ENCODE data around the gene EMC1.
"Not testable (repeated sequence)": the region's sequence is repeated elsewhere in the genome, so short reads cannot be mapped to it uniquely, and the experiment has no call there.

Gene EMC1

GRCh38 chr1:19231736-19232523 lies 19.4 kb downstream of the EMC1 start:
- not testable (repeated sequence) for H3K9me3 ChIP-seq (ENCODE audit: control insufficient read depth in 2 of 2, low read length in 2 of 2); H3K9ac ChIP-seq (ENCODE audit: low read length in 2 of 2); H3K27me3 ChIP-seq (ENCODE audit: control insufficient read depth in 1 of 2, insufficient read depth in 2 of 2, low read length in 2 of 2)
- Histone ChIP-seq H3K4me3 (ENCODE audit: low read length in 2 of 2) (peak overlapping the region in 1 of 2 donors; percentile 49), H3K4me1 (ENCODE audit: control insufficient read depth, insufficient read depth, low read length) (peaks cover 43% of the 10 kb centered on the region), H3K27ac (ENCODE audit: low read length) (peak overlapping the region; percentile 64), H3K36me3 (ENCODE audit: control insufficient read depth in 2 of 2, insufficient read depth in 2 of 2, low read length in 2 of 2) (peaks cover 8 to 29% of the 10 kb centered on the region in 2 donors)

DNA sequence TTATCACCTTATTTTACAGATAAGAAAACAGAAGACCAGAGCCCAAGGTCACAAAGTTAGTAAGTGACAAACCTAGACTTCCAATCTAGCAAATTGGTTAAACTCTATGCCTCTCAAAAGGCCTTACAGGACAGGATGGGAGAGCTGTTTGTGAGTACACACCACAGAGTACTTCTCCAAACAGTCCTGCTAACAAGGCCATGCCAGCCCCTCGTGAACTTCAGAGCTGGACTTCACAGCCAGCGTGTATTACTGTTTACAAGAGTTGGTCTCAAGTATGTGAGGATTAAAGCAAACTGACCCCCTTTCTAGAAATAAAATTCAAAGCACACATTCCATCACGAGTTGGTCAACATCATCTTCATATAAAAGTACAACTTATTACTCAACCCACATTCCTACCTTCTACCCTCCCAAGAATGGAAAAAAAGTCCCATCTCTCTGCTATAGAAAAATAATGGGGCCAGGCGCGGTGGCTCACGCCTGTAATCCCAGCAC lies 21.4 kb downstream of the EMC1 start:
- Histone ChIP-seq H3K36me3 (ENCODE audit: control insufficient read depth in 2 of 2, insufficient read depth in 2 of 2, low read length in 2 of 2) (peaks cover 15 to 39% of the 10 kb centered on the region in 2 donors), H3K27me3 (ENCODE audit: control insufficient read depth in 1 of 2, insufficient read depth in 2 of 2, low read length in 2 of 2) (no peaks in the 10 kb centered on the region), H3K27ac (ENCODE audit: low read length) (no peak overlapping the region), H3K4me1 (ENCODE audit: control insufficient read depth, insufficient read depth, low read length) (peaks cover 40% of the 10 kb centered on the region), H3K9me3 (ENCODE audit: control insufficient read depth in 2 of 2, low read length in 2 of 2) (no peaks in the 10 kb centered on the region), H3K9ac (ENCODE audit: low read length in 2 of 2) (no peak overlapping the region), H3K4me3 (ENCODE audit: low read length in 2 of 2) (no peak overlapping the region)

DNA sequence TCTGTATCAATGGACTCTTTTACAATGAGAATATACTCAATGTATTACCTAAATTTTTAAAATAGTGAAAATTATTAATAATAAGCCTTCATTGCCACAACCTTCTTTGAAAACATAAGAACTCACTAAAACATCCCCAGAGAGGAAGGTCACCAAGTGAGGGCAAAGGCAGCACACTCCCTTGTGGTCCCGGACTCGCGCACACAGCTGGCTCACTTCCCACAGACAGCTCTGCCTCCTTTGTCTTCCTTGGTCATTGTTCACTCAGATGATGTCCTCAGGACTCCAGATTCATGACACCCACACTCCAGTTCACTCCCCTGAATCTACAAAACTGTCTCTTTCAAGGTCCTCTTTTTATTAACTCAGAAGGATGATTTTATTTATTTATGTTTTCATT lies 22.1 kb downstream of the EMC1 start:
- H3K27ac ChIP-seq (ENCODE audit: low read length) = no peak overlapping the region
- peaks cover 20 to 43% of the 10 kb centered on the region in 2 donors for H3K36me3 ChIP-seq (ENCODE audit: control insufficient read depth in 2 of 2, insufficient read depth in 2 of 2, low read length in 2 of 2)
- no peak overlapping the region for H3K9ac ChIP-seq (ENCODE audit: low read length in 2 of 2)
- no peak overlapping the region for H3K4me3 ChIP-seq (ENCODE audit: low read length in 2 of 2)
- H3K4me1 ChIP-seq (ENCODE audit: control insufficient read depth, insufficient read depth, low read length) = peaks cover 37% of the 10 kb centered on the region
- no peaks in the 10 kb centered on the region for H3K9me3 ChIP-seq (ENCODE audit: control insufficient read depth in 2 of 2, low read length in 2 of 2)
- no peaks in the 10 kb centered on the region for H3K27me3 ChIP-seq (ENCODE audit: control insufficient read depth in 1 of 2, insufficient read depth in 2 of 2, low read length in 2 of 2)

- H3K36me3 ChIP-seq (ENCODE audit: control insufficient read depth in 2 of 2, insufficient read depth in 2 of 2, low read length in 2 of 2) = peaks cover 51 to 65% of the 10 kb centered on the region in 2 donors
These were observed 28.1 kb downstream of the EMC1 start for GRCh38 chr1:19222979-19223824.

DNA sequence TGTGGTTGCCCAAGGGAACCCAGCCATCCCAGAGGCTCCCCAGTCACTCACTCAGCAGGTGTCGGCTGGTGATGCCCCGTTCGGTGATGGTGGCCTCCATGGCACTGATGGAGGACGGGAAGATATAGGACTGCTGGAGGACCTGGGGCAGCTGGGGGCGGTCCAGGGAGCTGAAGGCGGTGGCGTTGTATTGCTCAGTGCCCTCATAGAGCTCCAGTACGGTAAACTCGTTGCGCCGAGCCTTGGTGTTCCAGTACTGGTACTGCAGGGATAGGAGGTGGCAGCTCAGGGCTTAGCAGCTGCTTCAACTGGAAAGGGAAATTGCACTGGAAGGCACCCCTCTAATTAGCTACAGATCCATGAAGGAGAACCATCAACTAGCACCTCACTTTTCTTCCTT lies 28.8 kb downstream of the EMC1 start:
- H3K4me1 ChIP-seq (ENCODE audit: control insufficient read depth, insufficient read depth, low read length) = peaks cover 3% of the 10 kb centered on the region
- H3K9ac ChIP-seq (ENCODE audit: low read length in 2 of 2) = no peak overlapping the region
- peaks cover 51 to 65% of the 10 kb centered on the region in 2 donors for H3K36me3 ChIP-seq (ENCODE audit: control insufficient read depth in 2 of 2, insufficient read depth in 2 of 2, low read length in 2 of 2)
- no peaks in the 10 kb centered on the region for H3K27me3 ChIP-seq (ENCODE audit: control insufficient read depth in 1 of 2, insufficient read depth in 2 of 2, low read length in 2 of 2)
- H3K4me3 ChIP-seq (ENCODE audit: low read length in 2 of 2) = no peak overlapping the region
- H3K9me3 ChIP-seq (ENCODE audit: control insufficient read depth in 2 of 2, low read length in 2 of 2) = no peaks in the 10 kb centered on the region
- no peak overlapping the region for H3K27ac ChIP-seq (ENCODE audit: low read length)

More at GRCh38 chr1:19222979-19223824, 28.1 kb downstream of the EMC1 start:
- Histone ChIP-seq H3K9ac (ENCODE audit: low read length in 2 of 2) (no peak overlapping the region), H3K4me1 (ENCODE audit: control insufficient read depth, insufficient read depth, low read length) (peaks cover 3% of the 10 kb centered on the region), H3K27ac (ENCODE audit: low read length) (no peak overlapping the region), H3K4me3 (ENCODE audit: low read length in 2 of 2) (no peak overlapping the region), H3K27me3 (ENCODE audit: control insufficient read depth in 1 of 2, insufficient read depth in 2 of 2, low read length in 2 of 2) (no peaks in the 10 kb centered on the region), H3K9me3 (ENCODE audit: control insufficient read depth in 2 of 2, low read length in 2 of 2) (no peaks in the 10 kb centered on the region)

- Histone ChIP-seq H3K27me3 (ENCODE audit: control insufficient read depth in 1 of 2, insufficient read depth in 2 of 2, low read length in 2 of 2) (no peaks in the 10 kb centered on the region), H3K36me3 (ENCODE audit: control insufficient read depth in 2 of 2, insufficient read depth in 2 of 2, low read length in 2 of 2) (peaks cover 43 to 58% of the 10 kb centered on the region in 2 donors), H3K9ac (ENCODE audit: low read length in 2 of 2) (no peak overlapping the region), H3K27ac (ENCODE audit: low read length) (no peak overlapping the region), H3K4me1 (ENCODE audit: control insufficient read depth, insufficient read depth, low read length) (no peaks in the 10 kb centered on the region), H3K9me3 (ENCODE audit: control insufficient read depth in 2 of 2, low read length in 2 of 2) (no peaks in the 10 kb centered on the region), H3K4me3 (ENCODE audit: low read length in 2 of 2) (no peak overlapping the region)
These were observed 30.3 kb downstream of the EMC1 start for GRCh38 chr1:19220991-19221390.

- Histone ChIP-seq H3K4me3 (ENCODE audit: low read length in 2 of 2) (no peak overlapping the region), H3K4me1 (ENCODE audit: control insufficient read depth, insufficient read depth, low read length) (no peaks in the 10 kb centered on the region), H3K36me3 (ENCODE audit: control insufficient read depth in 2 of 2, insufficient read depth in 2 of 2, low read length in 2 of 2) (peaks cover 39 to 55% of the 10 kb centered on the region in 2 donors), H3K9me3 (ENCODE audit: control insufficient read depth in 2 of 2, low read length in 2 of 2) (no peaks in the 10 kb centered on the region), H3K27me3 (ENCODE audit: control insufficient read depth in 1 of 2, insufficient read depth in 2 of 2, low read length in 2 of 2) (no peaks in the 10 kb centered on the region), H3K27ac (ENCODE audit: low read length) (no peak overlapping the region), H3K9ac (ENCODE audit: low read length in 2 of 2) (no peak overlapping the region)
These were observed 31.1 kb downstream of the EMC1 start for GRCh38 chr1:19220080-19220846.

DNA sequence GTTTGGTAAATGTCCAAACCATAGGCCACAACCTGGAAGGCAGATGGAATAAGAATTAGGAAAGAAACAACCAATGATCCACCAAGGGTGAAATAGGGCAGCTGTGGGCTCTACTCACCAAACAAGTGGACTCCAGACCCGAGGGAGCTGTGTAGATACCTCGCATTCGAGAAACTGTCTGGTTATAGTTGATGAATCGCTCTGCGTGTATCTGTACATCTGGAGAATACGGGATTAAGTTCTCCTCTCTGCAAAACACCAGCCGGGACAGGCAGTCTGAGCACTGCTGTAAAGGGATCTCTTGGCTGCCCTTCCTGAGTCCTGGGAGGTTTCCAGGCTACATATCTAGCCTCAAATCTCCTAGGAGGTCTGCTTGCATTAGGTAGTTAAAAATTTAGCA lies 31.9 kb downstream of the EMC1 start:
- H3K4me1 ChIP-seq (ENCODE audit: control insufficient read depth, insufficient read depth, low read length) = no peaks in the 10 kb centered on the region
- H3K4me3 ChIP-seq (ENCODE audit: low read length in 2 of 2) = no peak overlapping the region
- H3K36me3 ChIP-seq (ENCODE audit: control insufficient read depth in 2 of 2, insufficient read depth in 2 of 2, low read length in 2 of 2) = peaks cover 36 to 56% of the 10 kb centered on the region in 2 donors
- H3K27ac ChIP-seq (ENCODE audit: low read length) = no peak overlapping the region
- no peak overlapping the region for H3K9ac ChIP-seq (ENCODE audit: low read length in 2 of 2)
- H3K27me3 ChIP-seq (ENCODE audit: control insufficient read depth in 1 of 2, insufficient read depth in 2 of 2, low read length in 2 of 2) = no peaks in the 10 kb centered on the region
- no peaks in the 10 kb centered on the region for H3K9me3 ChIP-seq (ENCODE audit: control insufficient read depth in 2 of 2, low read length in 2 of 2)

DNA sequence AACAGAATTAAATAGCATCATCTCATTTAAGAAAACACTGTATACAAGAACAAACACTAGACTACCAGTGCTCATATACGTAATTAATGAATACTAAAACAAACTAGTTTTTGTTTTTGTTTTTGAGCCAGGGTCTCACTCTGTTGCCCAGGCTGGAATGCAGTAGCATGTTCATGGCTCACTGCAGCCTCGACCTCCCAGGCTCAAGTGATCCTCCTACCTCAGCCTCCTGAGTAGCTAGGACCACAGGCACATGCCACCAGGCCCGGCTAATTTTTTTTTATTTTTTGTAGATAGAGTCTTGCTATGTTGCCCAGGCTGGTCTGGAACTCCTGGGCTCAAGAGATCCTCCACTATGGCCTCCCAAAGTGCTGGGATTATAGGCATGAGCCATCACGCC lies 34.7 kb downstream of the EMC1 start:
- H3K4me3 ChIP-seq (ENCODE audit: low read length in 2 of 2); H3K27ac ChIP-seq (ENCODE audit: low read length); H3K4me1 ChIP-seq (ENCODE audit: control insufficient read depth, insufficient read depth, low read length); H3K9me3 ChIP-seq (ENCODE audit: control insufficient read depth in 2 of 2, low read length in 2 of 2); H3K9ac ChIP-seq (ENCODE audit: low read length in 2 of 2); H3K27me3 ChIP-seq (ENCODE audit: control insufficient read depth in 1 of 2, insufficient read depth in 2 of 2, low read length in 2 of 2): not testable (repeated sequence)
- peaks cover 14 to 31% of the 10 kb centered on the region in 2 donors for H3K36me3 ChIP-seq (ENCODE audit: control insufficient read depth in 2 of 2, insufficient read depth in 2 of 2, low read length in 2 of 2)

- peaks cover 0 to 9% of the 10 kb centered on the region in 2 donors for H3K36me3 ChIP-seq (ENCODE audit: control insufficient read depth in 2 of 2, insufficient read depth in 2 of 2, low read length in 2 of 2)
These were observed 37.7 kb downstream of the EMC1 start for GRCh38 chr1:19213580-19213979.

More at GRCh38 chr1:19213580-19213979, 37.7 kb downstream of the EMC1 start:
- H3K4me1 ChIP-seq (ENCODE audit: control insufficient read depth, insufficient read depth, low read length) = peaks cover 14% of the 10 kb centered on the region
- no peak overlapping the region for H3K27ac ChIP-seq (ENCODE audit: low read length)
- no peaks in the 10 kb centered on the region for H3K9me3 ChIP-seq (ENCODE audit: control insufficient read depth in 2 of 2, low read length in 2 of 2)
- no peak overlapping the region for H3K4me3 ChIP-seq (ENCODE audit: low read length in 2 of 2)
- no peak overlapping the region for H3K9ac ChIP-seq (ENCODE audit: low read length in 2 of 2)
- H3K27me3 ChIP-seq (ENCODE audit: control insufficient read depth in 1 of 2, insufficient read depth in 2 of 2, low read length in 2 of 2) = no peaks in the 10 kb centered on the region

All from stomach smooth muscle (tissue), 2 donors.